DMS 273 (cell line): ENCODE measurements around the gene BHMT2.

Experiments
- DNase-seq: peaks from one replicate; lab custom pipeline; 2025; ENCODE audit not compliant: unreplicated experiment; lab: John Stamatoyannopoulos, UW

BHMT2 gene, protein sequence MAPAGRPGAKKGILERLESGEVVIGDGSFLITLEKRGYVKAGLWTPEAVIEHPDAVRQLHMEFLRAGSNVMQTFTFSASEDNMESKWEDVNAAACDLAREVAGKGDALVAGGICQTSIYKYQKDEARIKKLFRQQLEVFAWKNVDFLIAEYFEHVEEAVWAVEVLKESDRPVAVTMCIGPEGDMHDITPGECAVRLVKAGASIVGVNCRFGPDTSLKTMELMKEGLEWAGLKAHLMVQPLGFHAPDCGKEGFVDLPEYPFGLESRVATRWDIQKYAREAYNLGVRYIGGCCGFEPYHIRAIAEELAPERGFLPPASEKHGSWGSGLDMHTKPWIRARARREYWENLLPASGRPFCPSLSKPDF

DNA sequence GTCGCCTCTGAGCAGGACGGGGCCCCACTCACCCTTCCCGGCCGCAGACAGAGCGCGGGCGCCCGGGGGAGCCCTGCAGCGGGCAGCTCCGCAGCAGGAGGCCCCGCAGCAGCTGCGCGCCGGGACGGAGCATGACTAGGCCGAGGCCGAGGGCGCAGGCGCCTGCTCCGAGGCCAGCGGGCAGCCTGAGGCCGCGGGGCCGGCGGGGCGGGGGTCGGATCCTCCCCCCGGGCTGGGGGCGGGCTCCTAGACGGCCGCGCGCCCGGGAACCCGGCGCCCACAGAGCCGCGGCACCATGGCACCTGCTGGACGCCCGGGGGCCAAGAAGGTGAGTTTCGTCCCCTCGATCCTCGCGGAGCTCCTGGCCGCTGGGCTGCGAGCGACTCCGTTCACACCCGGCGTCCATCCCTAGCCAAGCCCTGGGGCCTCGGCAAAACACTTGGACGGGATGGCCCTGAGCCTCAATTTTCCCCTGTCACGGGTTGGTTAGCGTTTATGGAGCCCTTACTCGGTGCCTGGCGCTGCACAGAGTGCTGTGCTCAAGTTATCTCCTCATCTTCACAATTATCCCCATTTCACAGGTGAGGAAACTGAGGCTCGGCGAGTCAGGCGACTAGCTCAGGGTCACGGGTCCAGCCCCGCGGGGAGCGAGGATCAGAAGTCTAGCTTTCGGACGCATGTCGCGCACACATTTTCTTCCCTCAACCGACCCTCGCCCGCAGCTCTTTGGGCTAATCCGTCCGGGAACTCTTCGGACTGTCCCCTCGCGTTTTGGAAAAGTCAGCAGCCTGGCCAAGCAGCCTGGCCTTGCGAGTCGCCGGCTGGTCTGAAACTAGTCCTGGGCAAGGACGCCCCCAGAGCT, at the start of gene BHMT2, which contains the start of gene DMGDH:
Gene BHMT2 (plus strand): TSS at position 280 of the 862 bp plus-strand sequence. CDS start 16 bp downstream, at position 296.
Gene DMGDH (minus strand): TSS at position 187 of the 862 bp plus-strand sequence. CDS start 54 bp downstream, at position 133.
- no peak for DNase-seq

DNA sequence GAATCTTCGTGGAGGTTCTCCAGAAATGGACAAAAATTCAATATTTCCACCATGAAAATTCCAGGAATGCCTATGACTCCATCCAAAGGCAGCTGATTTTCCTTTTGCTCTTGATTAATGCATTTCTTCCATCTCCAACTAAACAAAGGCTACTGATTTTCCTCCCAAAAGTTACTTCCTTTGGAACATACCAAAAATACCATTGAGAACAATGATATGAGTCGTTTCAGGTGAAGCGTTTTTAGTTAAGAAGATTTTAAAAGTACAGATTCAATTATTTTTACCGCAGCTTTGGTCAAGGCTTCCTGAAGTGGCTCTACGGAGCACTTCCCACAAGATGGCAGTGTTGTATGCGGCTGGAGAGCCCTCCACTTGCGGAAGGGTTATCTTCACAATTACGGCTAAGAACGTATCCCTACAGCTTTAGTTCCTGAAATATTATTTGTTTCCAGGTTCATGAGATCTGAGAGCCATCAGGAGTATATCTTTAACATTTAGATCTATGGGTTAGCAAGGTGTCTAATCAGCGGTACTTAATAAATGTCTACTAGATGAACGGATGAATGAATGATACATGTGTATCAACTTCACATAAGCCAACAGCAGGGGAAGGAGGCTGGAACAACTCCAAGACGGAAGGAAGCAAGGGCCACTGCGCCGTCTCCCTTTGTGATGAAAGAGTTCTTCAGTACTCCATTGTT, 48.6 kb upstream of the BHMT2 start:
- DNase-seq: peak; percentile 84

DNA sequence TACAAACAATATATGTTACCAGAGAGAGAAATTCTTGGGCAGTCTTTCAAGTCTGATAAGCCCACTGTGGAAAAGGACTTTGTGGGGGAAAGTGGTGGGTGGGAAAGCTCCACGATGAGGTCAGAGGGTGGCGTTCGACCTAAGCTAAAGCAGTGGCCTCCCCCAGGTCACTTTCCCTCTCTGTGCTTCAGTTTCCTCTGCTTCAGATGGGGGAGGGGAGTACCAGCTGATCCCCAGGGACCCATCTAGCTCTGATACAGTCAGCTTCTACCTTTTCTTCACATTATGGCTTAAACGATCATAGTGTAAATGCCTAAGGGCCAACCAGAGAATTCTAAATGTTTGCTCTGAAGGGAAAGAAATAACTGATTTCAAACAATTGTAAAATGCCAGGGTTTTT, 47.8 kb upstream of the BHMT2 start:
- peak; percentile 58 for DNase-seq

DNA sequence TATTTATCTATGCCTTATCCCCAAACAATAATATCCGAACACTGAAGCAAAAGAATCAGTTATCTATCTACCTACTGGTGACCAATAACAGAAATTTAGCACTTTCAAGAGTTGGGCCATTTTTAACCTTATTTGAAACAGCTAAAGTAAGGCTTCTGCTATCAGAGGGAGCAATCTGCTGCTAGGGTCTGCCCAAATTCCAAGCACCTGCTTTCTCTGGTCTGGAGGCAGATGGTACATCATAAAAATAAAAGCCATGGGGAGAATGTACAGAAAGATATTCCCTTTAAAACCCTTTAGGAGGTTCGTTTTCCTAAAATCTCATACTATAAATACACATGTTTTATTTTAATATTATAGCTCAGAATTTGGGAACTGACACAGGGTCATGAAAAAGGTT, 46.8 kb upstream of the BHMT2 start:
- peak; percentile 68 for DNase-seq

DNA sequence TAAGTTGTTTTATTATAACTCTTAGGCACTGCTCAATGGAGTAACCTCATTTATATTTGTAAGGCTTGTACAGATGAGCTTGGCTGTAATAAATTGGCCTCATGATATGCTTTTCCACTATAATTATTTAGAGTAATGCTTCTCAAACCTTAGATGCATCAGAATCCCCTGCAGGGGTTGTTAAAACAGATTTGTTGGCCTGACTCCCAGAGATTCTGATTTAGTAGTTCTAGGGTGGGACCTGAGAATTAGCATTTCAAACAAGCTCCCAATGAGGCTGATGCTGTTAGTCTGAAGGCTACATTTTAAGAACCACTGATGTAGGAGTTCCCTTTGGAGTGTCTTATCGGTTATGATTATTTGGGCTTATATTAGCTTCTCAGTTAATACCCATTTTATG, 46.2 kb upstream of the BHMT2 start:
- DNase-seq: peak; percentile 75

DNA sequence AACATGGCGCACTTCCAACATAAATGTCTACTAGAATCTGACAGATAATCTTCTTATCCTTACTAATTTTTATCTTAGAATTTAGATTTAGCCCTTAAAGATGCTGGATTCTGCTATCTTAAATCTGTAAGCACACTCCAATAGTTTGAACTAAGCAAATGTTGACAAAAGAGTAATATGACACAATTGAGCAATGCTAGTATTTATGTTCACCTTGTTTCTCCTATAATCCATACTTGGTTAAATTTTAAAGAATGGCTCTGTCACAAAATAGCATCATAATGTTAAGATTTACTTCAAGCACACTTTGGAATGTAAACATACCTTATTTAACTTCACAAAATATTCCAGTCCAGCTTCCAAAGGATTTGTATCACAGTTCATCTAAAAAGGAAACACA, 45.6 kb upstream of the BHMT2 start:
- no peak for DNase-seq

DNA sequence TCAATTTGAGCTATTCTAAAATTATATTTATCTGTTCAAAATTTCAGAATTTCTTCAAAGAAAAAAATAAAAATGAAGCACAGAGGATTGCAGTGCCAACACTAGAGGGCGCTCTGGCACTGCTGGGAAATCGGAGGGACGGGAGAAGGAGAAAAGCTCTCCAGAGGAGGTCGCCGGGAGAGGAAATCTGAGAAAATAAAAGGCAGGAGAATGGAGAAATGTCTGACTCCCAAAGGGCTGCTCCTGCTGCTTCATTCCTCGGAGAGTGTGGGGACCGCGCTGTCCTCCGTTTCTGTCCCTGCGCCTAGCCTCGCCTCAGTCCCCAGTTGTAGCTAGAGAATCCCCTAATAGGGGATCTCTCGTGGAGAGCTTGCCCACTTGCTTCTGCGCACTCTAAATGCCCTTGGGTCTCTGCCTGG, 44.5 kb upstream of the BHMT2 start:
- peak; percentile 88 for DNase-seq

DNA sequence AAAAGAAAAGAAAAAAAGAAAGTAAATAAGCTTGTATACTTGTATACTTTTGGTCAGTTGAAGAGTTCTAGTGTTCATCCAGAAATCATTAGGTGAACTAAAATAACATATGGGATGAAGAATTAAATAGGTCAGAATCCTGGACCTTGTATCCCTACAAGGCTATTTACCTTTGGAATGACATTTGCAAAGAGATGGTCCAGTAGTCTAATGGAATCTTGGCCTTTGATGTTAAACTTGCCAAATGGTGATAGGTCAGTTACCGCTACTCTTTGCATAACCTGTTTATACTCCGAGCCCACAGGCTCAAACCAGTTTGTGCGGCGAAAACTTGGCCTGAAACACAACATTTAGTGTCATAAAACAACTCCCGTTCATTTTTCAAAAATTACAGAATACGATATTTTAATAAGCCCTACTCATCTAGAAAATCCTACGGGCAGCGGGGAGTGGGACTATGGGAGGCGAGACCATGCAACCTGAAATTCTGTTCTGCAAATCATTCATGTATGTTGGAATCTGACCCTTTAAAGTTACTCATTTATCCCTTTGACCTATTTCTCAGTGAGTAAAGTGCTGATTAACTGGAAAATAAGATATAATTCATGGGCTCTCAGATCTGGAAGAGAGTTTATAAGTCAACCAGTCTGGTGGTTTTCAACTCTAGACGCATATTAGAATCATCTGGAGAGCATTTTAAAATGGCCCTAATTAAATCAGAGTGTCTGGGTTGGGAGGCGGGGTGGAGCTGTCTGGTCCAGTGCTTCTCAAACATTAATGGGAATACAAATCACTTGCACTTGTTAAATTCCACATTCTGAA, 38.7 kb upstream of the BHMT2 start:
- DNase-seq: no peak

DNA sequence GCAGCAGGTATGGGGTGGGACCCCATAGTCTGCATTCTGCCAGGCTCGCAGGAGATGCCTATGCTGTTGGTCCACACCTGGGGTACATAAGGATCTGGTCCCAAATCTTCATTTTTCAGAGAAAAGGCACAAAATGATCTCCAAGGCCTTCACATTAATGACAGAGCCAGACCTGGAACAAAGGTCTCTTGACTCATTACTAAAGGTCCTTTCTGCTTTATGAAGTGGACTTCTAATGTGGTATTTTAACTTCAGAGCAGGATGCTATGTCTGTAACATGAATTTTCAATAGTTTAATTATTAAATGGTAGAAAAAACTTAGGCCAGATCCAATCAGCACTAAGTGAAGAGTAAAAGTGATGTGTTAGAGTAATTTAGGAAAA, 38.1 kb upstream of the BHMT2 start:
- no peak for DNase-seq

DNA sequence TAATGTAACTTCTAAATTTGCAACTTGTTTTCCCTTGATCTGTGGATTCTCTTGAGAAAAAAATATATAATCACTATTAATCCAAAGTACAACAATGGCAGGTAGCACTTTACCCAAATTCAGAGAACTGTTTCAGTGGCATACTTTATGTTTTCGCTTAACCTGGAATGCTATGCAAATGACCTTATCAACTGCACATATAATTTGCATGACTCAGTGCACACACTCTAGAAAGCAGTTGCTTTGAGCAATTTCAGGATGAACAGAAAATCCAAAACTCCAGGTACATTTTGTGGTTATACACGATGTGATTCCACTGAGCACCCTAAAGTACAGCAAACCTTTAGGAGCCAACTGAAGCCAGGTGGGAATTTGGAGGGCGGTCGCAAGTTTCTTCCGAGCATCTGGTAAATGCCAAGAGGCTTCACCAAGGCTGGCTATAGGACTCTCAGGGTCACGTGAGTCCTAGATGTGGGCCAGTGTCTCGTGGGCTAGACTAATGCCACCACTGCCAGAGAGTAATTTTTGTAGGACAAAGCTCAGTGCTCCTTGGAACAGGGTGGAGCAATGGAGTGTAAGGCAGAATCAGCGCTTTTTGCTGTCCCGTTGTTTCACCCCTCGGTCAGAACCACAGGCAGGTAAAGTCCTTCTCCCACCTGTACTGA, 37.4 kb upstream of the BHMT2 start:
- DNase-seq: no peak

DNA sequence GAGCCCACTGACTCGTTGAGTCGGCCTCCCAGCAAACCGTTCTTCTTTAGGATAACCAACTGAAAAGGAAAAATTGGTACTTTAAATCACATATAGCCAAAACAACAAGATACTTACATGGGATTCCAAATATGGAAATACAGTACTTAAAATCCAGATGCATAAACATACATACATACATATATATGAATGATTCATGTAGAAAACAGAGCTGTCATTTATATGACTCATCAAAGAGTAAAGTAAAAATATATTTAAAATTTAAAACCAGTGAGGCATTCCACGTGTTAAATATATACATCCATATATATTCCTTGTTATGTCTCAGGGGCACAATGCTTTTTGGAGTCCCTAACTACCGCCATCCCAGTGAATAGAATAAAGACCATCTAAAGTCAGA, 36.8 kb upstream of the BHMT2 start:
- no peak for DNase-seq

DNA sequence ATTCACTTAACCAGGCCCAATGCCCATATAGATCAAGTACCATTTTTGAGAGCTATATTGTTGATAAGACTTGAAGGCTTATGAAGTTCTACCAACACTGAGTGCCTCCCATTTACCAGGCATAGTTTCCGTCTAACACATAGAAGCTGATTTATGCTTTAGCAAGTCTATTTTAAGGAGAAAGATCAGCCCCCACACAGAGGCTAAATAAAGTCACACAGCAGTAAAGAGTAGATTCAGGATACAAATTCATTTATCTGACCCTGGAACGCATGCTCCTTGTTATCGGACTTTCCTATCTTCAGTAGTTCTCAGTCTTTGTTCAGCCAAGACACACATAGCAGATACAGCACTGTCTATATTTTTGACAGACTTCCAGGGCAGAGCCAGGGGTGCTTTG, 34.3 kb upstream of the BHMT2 start:
- no peak for DNase-seq

DNA sequence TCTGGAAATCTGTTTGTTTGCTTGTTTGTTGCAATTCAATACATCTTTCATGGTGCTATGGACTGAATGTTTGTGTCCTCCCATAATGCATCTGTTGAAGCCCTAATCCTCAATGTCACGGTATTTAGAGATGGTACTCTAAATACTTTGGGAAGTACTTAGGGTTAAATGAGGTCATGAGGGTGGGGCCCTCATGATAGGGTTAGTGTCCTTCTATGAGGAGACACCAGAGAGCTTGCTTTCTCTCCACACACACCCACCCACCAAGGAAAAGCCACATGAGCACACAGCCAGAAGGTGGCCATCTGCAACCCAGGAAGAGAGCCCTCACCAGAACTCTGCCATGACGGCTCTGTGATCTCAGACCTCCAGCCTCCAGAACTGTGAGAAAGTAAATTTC, 32.8 kb upstream of the BHMT2 start:
- DNase-seq: no peak

DNA sequence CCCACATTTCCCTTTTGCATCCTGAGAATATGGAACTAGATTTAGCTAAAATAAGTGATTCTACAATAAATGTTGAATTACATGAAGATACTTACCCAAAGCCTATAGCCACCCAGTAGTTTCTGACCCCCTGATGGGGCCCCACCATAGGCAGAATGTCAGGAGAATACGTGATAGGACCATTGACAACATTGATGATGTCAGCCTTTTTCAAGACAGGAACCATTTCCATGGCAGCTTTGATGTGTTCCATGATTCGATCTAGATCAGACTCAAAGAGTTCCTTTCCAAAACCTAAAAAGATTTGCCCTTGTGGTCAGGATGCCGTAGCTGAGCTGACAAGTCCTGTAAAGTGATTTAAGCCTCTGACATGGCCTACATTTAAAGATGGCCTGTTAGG, 27.4 kb upstream of the BHMT2 start:
- DNase-seq: no peak

DNA sequence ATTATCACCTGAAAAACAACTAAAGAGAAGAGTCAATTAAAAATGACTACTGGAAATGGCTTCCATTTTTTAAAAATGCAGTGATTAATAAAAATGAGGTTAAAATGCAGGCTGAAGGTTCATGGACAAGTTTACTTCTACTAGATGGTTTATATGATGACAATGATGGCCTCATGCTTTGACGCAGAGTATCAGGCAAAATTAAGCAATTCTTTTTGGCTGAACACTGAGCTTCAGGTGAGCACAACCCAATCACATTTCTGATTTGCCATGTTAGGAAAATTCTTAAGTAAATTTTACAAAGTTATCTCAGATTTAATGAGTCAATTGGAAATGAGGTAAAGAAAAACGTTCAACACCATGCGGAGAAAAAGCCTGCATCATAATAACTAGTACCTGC, 22.4 kb upstream of the BHMT2 start:
- no peak for DNase-seq

DNA sequence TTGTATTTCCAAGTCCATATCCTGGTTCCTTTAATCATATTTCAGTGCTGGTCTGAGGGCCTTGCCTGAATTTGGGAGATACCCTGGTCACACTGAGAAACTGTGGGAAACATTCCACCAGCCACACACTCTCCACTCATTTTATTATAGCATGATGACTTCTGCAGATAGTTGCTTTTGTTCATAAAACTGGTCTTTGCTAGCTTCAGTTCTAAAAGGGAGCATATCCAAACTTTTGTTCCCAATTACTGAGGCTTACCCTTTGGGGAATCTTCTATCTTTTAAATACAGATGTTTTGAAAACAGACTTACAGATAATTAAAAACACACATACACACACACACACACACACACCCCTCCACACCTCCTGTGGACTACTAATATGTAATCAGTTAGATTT, 21.1 kb upstream of the BHMT2 start:
- no peak for DNase-seq

DNA sequence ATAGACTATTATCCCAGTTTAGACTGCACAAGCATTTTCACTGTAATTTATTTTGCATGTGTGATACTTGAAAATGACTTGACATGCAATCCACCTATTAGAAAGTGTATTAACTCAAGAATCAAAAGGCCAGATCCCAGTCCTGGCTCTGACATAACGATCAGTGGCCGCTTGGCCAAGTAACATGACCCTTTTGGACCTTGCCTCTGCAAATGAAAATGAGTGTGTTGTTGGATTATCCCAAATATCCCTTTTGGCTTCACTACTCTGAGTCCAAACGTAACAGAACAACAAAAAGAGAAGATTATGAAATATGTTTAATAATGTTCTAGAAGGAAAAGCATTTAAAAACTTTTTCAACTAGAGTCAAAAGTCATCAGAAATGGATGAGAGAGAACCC, 19.1 kb upstream of the BHMT2 start:
- DNase-seq: no peak

DNA sequence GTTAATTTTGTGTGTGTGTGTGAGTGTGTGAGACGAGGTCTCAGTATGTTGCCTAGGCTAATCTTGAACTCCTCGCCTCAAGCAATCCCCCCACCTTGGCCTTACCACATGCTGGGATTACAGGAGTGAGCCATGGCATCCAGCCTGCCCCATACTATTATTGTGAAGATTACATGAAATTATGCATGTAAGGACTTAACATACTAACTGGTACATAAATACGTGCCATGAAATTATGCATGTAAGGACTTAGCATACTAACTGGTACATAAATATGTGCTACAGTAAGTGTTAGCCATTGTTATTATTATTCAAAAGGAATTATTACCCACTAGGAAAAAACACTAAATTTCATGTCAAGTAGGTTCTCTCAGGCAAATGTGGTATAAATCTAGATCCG, 16.2 kb upstream of the BHMT2 start:
- no peak for DNase-seq

DNA sequence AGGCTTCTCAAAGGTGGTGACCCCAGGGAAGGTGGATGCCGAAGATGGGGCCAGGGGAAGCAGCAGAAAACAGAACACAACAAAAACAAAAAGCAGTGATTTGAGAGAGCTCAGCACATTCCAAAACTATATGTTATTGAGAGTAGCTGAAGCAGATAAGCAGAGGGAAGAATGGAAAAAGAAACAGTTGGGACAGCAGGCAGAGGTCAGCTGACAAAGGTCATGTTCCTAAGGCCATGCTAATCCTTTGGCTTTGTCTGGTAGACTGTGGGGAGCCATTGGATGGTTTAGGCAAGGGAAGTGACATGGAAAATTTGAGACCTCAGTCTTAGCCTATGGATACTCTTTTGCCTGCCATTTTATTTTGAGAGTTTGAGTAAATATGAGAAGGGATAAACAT, 14.6 kb upstream of the BHMT2 start:
- no peak for DNase-seq

DNA sequence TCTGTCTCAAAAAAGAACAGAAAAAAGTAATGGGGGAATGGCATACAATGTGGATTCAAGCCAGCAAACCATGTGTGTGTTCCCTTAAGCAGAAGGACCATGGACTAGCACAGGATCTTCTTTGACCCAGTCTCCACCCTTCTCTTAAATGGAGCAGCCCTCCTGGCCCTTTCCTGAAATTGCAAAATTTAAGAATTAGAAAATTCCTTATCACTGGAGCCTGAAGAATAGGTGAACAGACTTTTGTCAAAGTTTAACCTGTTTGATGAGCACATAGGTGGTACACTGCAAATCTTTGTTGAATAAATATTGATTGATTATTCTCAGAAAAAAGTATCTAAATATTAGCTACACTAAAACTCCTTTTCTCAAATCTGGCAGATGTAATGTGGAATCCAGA, 12.7 kb upstream of the BHMT2 start:
- DNase-seq: no peak
